Activated T-helper 2 cell treated with anti-CD3 and anti-CD28 coated beads, Interferon-gamma antibody, Interleukin-2, Interleukin-4, amounts not matched to agents 10 μg/mL and 5 μg/mL and 100 μg/mL, durations not matched to agents 14 hours and 24 hours and 36 hours (primary cell): ENCODE measurements around the gene KIF3B. TPM values are rescaled to one million over a fixed set of nuclear protein-coding genes. Genes with fewer than 3 reads are reported as not detected.
A peak's percentile ranks its signal among the peaks of the same experiment; 100 is the strongest.
"Not testable (repeated sequence)": the region's sequence is repeated elsewhere in the genome, so short reads cannot be mapped to it uniquely, and the experiment has no call there.

Experiments used
- DNase-seq: peaks from one replicate; pipeline ENCODE4 v3.0.0; 2021; ENCODE audit warnings: low spot score
- H3K27ac Mint-ChIP-seq: one replicate; pipeline ENCODE4 v1.8.0; 2021; ENCODE audit warnings: mixed read lengths
- H3K27me3 Mint-ChIP-seq: one replicate; pipeline ENCODE4 v1.8.0; 2021; ENCODE audit warnings: low read depth, mixed read lengths
- H3K36me3 Mint-ChIP-seq: one replicate; pipeline ENCODE4 v1.8.0; 2021; ENCODE audit warnings: low read depth, mixed read lengths
- H3K4me1 Mint-ChIP-seq: one replicate; pipeline ENCODE4 v1.8.0; 2021; ENCODE audit warnings: low read depth, mixed read lengths
- H3K4me3 Mint-ChIP-seq: one replicate; pipeline ENCODE4 v1.8.0; 2021; ENCODE audit warnings: low read depth, mild to moderate bottlenecking, moderate library complexity, mixed read lengths
- H3K9me3 Mint-ChIP-seq: one replicate; pipeline ENCODE4 v1.8.0; 2021; ENCODE audit warnings: mixed read lengths
- intact Hi-C: fragments of 100-400 bp; cut with micrococcal nuclease; formaldehyde crosslinking; loops from one replicate; pipeline ENCODE4 v1.15.1; 2023
- total RNA-seq: library from RNA; stranded (reverse); gene quantifications from 2 replicates; pipeline ENCODE4 v1.2.3, GENCODE V29; 2022

The KIF3B gene
- total RNA-seq, 1 donor from 2014 or later: 42.2 TPM

GRCh38 chr20:32260973-32261372 is 16.5 kb upstream of the KIF3B start:
- DNase-seq, H3K27me3 Mint-ChIP-seq, H3K4me3 Mint-ChIP-seq, H3K27ac Mint-ChIP-seq, H3K9me3 Mint-ChIP-seq, H3K36me3 Mint-ChIP-seq, intact Hi-C loops: not testable (repeated sequence)
- peaks cover 12% of the 10 kb centered on the region for H3K4me1 Mint-ChIP-seq

GRCh38 chr20:32261644-32262043 is 15.8 kb upstream of the KIF3B start:
- H3K4me3 Mint-ChIP-seq: no peak overlapping the region
- H3K27me3 Mint-ChIP-seq: no peaks in the 10 kb centered on the region
- no peak for DNase-seq
- H3K27ac Mint-ChIP-seq: no peak overlapping the region
- intact Hi-C loops: no loop called here
- H3K9me3 Mint-ChIP-seq: no peaks in the 10 kb centered on the region
- H3K4me1 Mint-ChIP-seq: peaks cover 7% of the 10 kb centered on the region
- no peaks in the 10 kb centered on the region for H3K36me3 Mint-ChIP-seq

- Mint-ChIP-seq H3K9me3 (no peaks in the 10 kb centered on the region), H3K27ac (no peak overlapping the region), H3K4me1 (peaks cover 1% of the 10 kb centered on the region), H3K36me3 (no peaks in the 10 kb centered on the region), H3K27me3 (no peaks in the 10 kb centered on the region), H3K4me3 (no peak overlapping the region)
- no peak for DNase-seq
- intact Hi-C loops: no loop called here
These were observed 14.0 kb upstream of the KIF3B start for GRCh38 chr20:32263398-32263954.

- H3K36me3 Mint-ChIP-seq: no peaks in the 10 kb centered on the region
- peaks cover 1% of the 10 kb centered on the region for H3K27me3 Mint-ChIP-seq
- H3K27ac Mint-ChIP-seq: no peak overlapping the region
- intact Hi-C loops: no loop called here
- H3K4me1 Mint-ChIP-seq: peaks cover 4% of the 10 kb centered on the region
- DNase-seq: no peak
- H3K4me3 Mint-ChIP-seq: no peak overlapping the region
- H3K9me3 Mint-ChIP-seq: peaks cover 12% of the 10 kb centered on the region
These were observed 5.8 kb upstream of the KIF3B start for GRCh38 chr20:32271620-32272019.

- Mint-ChIP-seq H3K4me3 (no peak overlapping the region), H3K4me1 (peaks cover 16% of the 10 kb centered on the region), H3K27me3 (peaks cover 1% of the 10 kb centered on the region), H3K9me3 (peaks cover 12% of the 10 kb centered on the region), H3K27ac (no peak overlapping the region), H3K36me3 (peaks cover 9% of the 10 kb centered on the region)
- no peak for DNase-seq
- intact Hi-C loops: no loop called here
These were observed 3.1 kb upstream of the KIF3B start for GRCh38 chr20:32274359-32274758.

- H3K27me3 Mint-ChIP-seq, H3K27ac Mint-ChIP-seq, intact Hi-C loops, H3K4me3 Mint-ChIP-seq, DNase-seq: not testable (repeated sequence)
- peaks cover 15% of the 10 kb centered on the region for H3K36me3 Mint-ChIP-seq
- H3K4me1 Mint-ChIP-seq: peaks cover 21% of the 10 kb centered on the region
- H3K9me3 Mint-ChIP-seq: peaks cover 12% of the 10 kb centered on the region
These were observed 2.3 kb upstream of the KIF3B start for GRCh38 chr20:32275163-32275562.

- H3K9me3 Mint-ChIP-seq: peaks cover 12% of the 10 kb centered on the region
- no peaks in the 10 kb centered on the region for H3K27me3 Mint-ChIP-seq
- peaks cover 41% of the 10 kb centered on the region for H3K4me1 Mint-ChIP-seq
- peak overlapping the region; percentile 85 for H3K27ac Mint-ChIP-seq
- H3K36me3 Mint-ChIP-seq: peaks cover 34% of the 10 kb centered on the region
- intact Hi-C loops: no loop called here
- peak overlapping the region; percentile 90 for H3K4me3 Mint-ChIP-seq
- DNase-seq: no peak
These were observed 770 bp downstream of the KIF3B start for GRCh38 chr20:32278199-32278643.

- no peak for DNase-seq
- Mint-ChIP-seq H3K9me3 (no peaks in the 10 kb centered on the region), H3K36me3 (peaks cover 45% of the 10 kb centered on the region), H3K27me3 (no peaks in the 10 kb centered on the region), H3K4me3 (peak overlapping the region; percentile 3), H3K27ac (peak overlapping the region; percentile 54), H3K4me1 (peaks cover 63% of the 10 kb centered on the region)
- intact Hi-C loops: no loop called here
These were observed 4.3 kb downstream of the KIF3B start for GRCh38 chr20:32281711-32282110.

- Mint-ChIP-seq H3K9me3 (no peaks in the 10 kb centered on the region), H3K4me1 (peaks cover 68% of the 10 kb centered on the region), H3K4me3 (no peak overlapping the region), H3K36me3 (peaks cover 45% of the 10 kb centered on the region), H3K27ac (no peak overlapping the region), H3K27me3 (no peaks in the 10 kb centered on the region)
- DNase-seq: no peak
- intact Hi-C loops: no loop called here
These were observed 5.0 kb downstream of the KIF3B start for GRCh38 chr20:32282461-32282860.

- H3K9me3 Mint-ChIP-seq: no peaks in the 10 kb centered on the region
- peak overlapping the region; percentile 84 for H3K27ac Mint-ChIP-seq
- no peak for DNase-seq
- H3K4me1 Mint-ChIP-seq: peaks cover 62% of the 10 kb centered on the region
- H3K36me3 Mint-ChIP-seq: peaks cover 50% of the 10 kb centered on the region
- H3K27me3 Mint-ChIP-seq: no peaks in the 10 kb centered on the region
- intact Hi-C loops: loop anchor here (1.0 to 2.0 kb wide), 7 partner anchors 8 to 81 kb away; partner anchors contain the start of gene KIF3B
- H3K4me3 Mint-ChIP-seq: peak overlapping the region; percentile 51
These were observed 7.7 kb downstream of the KIF3B start for GRCh38 chr20:32285082-32285620.

- Mint-ChIP-seq H3K27me3 (no peaks in the 10 kb centered on the region), H3K36me3 (peaks cover 53% of the 10 kb centered on the region), H3K4me1 (peaks cover 60% of the 10 kb centered on the region), H3K9me3 (no peaks in the 10 kb centered on the region), H3K27ac (peak overlapping the region; percentile 84), H3K4me3 (peak overlapping the region; percentile 60)
- DNase-seq: peak; percentile 47
- intact Hi-C loops: loop anchor here (1.0 to 2.0 kb wide), 7 partner anchors 8 to 81 kb away; partner anchors contain the start of gene KIF3B
These were observed 8.3 kb downstream of the KIF3B start for GRCh38 chr20:32285621-32286371.

GRCh38 chr20:32287231-32287638 is 9.8 kb downstream of the KIF3B start:
- H3K36me3 Mint-ChIP-seq: peaks cover 48% of the 10 kb centered on the region
- H3K27ac Mint-ChIP-seq: peak overlapping the region; percentile 73
- peaks cover 51% of the 10 kb centered on the region for H3K4me1 Mint-ChIP-seq
- no peak for DNase-seq
- intact Hi-C loops: no loop called here
- no peaks in the 10 kb centered on the region for H3K9me3 Mint-ChIP-seq
- no peaks in the 10 kb centered on the region for H3K27me3 Mint-ChIP-seq
- H3K4me3 Mint-ChIP-seq: no peak overlapping the region

GRCh38 chr20:32288225-32288849 is 10.9 kb downstream of the KIF3B start:
- H3K9me3 Mint-ChIP-seq: no peaks in the 10 kb centered on the region
- no peak for DNase-seq
- H3K27ac Mint-ChIP-seq: no peak overlapping the region
- intact Hi-C loops: no loop called here
- H3K36me3 Mint-ChIP-seq: peaks cover 48% of the 10 kb centered on the region
- H3K27me3 Mint-ChIP-seq: no peaks in the 10 kb centered on the region
- H3K4me1 Mint-ChIP-seq: peaks cover 49% of the 10 kb centered on the region
- no peak overlapping the region for H3K4me3 Mint-ChIP-seq
